IPS-18a (cell line): ENCODE data around the gene TREX2.

Experiments
- H3K27ac ChIP-seq: one replicate; pipeline ENCODE4 v1.5.1; 2013; ENCODE audit warnings: low read length
- H3K27me3 ChIP-seq: one replicate; pipeline ENCODE4 v1.6.1; 2013; ENCODE audit warnings: mild to moderate bottlenecking, low read length; ENCODE audit not compliant: control insufficient read depth, insufficient read depth
- H3K36me3 ChIP-seq: one replicate; pipeline ENCODE4 v1.6.1; 2013; ENCODE audit warnings: low read depth, low read length; ENCODE audit not compliant: control insufficient read depth
- H3K4me1 ChIP-seq: one replicate; pipeline ENCODE4 v1.6.1; 2013; ENCODE audit warnings: low read depth, low read length; ENCODE audit not compliant: control insufficient read depth
- H3K4me3 ChIP-seq: one replicate; pipeline ENCODE4 v1.5.1; 2013; ENCODE audit warnings: low read length
- H3K9ac ChIP-seq: one replicate; pipeline ENCODE4 v1.6.1; 2013; ENCODE audit warnings: mild to moderate bottlenecking, low read length, moderate library complexity
- H3K9me3 ChIP-seq: one replicate; pipeline ENCODE4 v1.6.1; 2013; ENCODE audit warnings: low read depth, low read length; ENCODE audit not compliant: control insufficient read depth

TREX2 gene

DNA sequence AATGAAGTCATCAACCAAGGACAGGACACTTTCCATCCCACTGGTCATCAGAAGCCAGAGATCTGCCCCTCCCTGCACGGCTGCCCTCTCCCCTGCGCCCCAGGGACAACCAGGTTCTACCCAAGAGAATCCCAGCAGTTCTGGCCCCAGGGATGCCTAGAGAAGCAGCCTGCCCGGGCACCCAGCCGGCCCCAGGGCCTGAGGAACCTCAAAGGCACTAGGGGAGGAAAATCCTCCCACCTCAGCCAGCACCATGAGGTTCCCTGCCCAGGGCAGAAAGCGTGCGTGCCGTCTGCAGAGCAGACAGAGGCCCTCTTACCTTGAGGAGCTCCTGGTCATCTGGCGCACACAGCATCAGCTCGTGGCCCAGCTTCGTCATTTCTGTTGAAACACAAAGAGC, 16.4 kb upstream of the TREX2 start:
- Histone ChIP-seq H3K9ac (no peak overlapping the region), H3K36me3 (peaks cover 4% of the 10 kb centered on the region), H3K27ac (no peak overlapping the region), H3K27me3 (no peaks in the 10 kb centered on the region), H3K9me3 (peaks cover 6% of the 10 kb centered on the region), H3K4me3 (no peak overlapping the region), H3K4me1 (no peaks in the 10 kb centered on the region)

DNA sequence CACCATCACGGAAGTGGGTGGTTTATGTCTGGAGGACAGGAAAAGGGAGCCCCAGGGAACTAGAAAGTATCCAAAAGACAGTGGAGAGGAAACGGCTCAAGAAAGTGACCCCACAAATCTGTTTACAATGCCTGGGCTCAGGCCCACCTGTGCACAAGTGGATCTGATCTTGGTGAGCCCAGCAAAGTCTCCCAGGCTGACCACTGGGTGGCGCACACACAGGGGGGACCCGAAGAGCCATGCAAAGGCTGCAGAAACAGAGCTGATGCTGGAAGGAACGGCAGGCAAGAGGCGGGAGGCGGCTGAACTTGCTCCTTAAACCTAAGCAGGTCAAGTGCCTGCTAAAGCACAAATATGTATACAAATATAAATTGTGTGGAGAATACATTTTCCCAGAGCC, 15.0 kb upstream of the TREX2 start:
- no peak overlapping the region for H3K9ac ChIP-seq
- H3K4me3 ChIP-seq = no peak overlapping the region
- H3K9me3 ChIP-seq = peaks cover 6% of the 10 kb centered on the region
- H3K4me1 ChIP-seq = no peaks in the 10 kb centered on the region
- H3K36me3 ChIP-seq = peaks cover 4% of the 10 kb centered on the region
- H3K27me3 ChIP-seq = no peaks in the 10 kb centered on the region
- H3K27ac ChIP-seq = no peak overlapping the region

DNA sequence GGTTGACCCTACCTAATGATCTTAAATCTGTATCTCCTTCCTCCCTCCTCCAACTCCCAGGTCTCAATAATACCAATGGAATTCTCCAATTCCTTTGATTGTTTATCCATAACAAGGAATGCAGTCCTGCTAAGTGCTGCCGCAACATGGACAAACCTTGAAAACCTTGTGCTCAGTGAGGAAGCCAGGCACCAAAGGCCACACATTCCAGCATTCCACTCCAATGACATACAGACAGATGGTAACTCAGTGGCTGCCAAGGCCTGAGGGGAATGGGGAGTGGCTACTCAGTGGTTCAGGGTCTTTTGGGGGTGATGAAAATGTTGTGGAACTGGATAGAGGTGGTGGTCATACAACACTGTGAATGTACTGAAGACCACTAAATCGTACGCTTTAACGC, 14.1 kb upstream of the TREX2 start:
- Histone ChIP-seq H3K9me3 (peaks cover 6% of the 10 kb centered on the region), H3K27ac (no peak overlapping the region), H3K36me3 (peaks cover 4% of the 10 kb centered on the region), H3K4me1 (no peaks in the 10 kb centered on the region), H3K27me3 (no peaks in the 10 kb centered on the region), H3K4me3 (no peak overlapping the region), H3K9ac (no peak overlapping the region)

DNA sequence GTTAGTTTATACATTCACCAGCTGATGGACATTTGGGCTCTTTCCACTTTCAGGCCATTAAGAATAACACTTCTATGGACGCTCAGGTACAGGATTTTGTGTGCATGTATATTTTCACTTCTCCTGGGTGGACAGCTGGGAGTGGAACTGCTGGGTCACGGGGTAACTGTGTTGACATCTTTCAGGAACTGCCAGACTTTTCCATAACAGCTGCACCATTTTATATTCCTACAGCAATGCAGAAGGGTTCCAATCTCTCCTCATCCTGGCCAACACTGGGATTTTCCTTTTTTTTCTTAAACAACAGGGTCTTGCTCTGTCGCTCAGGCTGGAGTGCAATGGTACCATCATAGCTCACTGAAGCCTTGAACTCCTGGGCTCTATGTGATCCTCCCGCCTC, 12.6 kb upstream of the TREX2 start:
- no peaks in the 10 kb centered on the region for H3K4me1 ChIP-seq
- peaks cover 6% of the 10 kb centered on the region for H3K9me3 ChIP-seq
- H3K27me3 ChIP-seq = no peaks in the 10 kb centered on the region
- H3K9ac ChIP-seq = no peak overlapping the region
- H3K4me3 ChIP-seq = no peak overlapping the region
- peaks cover 4% of the 10 kb centered on the region for H3K36me3 ChIP-seq
- no peak overlapping the region for H3K27ac ChIP-seq

DNA sequence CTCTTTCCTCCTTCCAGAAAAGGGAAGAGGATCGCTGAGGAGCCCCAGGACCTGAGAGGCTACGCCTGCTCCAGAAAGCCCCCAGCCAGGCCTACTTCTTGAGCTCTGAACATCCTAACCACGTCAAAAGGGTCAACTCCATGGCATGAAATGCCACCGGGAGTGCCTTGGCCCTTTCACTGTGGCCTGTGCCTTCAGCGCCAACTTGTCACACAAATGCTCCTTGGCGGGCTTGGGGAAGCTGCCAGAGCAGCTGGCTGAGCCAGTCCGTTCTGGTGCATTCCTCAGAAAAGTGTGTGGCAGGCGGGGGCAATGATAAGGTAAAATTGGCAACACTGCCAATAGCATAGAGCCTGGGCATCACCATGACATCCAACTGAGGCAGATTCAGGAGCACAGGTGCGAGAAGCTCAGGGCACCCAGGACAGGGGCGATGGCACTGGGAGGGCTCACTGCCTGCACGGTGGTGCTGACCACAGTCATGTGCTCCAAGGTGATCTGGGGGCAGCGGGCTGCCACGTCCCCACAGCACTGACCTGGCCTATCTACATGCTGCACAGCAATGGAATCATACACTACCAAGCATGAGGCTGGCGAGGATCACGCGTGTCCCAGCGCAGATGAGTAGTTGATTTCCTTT, 12.1 kb upstream of the TREX2 start:
- H3K9ac ChIP-seq = no peak overlapping the region
- no peak overlapping the region for H3K27ac ChIP-seq
- no peaks in the 10 kb centered on the region for H3K4me1 ChIP-seq
- H3K36me3 ChIP-seq = peaks cover 4% of the 10 kb centered on the region
- peaks cover 6% of the 10 kb centered on the region for H3K9me3 ChIP-seq
- H3K27me3 ChIP-seq = no peaks in the 10 kb centered on the region
- no peak overlapping the region for H3K4me3 ChIP-seq

DNA sequence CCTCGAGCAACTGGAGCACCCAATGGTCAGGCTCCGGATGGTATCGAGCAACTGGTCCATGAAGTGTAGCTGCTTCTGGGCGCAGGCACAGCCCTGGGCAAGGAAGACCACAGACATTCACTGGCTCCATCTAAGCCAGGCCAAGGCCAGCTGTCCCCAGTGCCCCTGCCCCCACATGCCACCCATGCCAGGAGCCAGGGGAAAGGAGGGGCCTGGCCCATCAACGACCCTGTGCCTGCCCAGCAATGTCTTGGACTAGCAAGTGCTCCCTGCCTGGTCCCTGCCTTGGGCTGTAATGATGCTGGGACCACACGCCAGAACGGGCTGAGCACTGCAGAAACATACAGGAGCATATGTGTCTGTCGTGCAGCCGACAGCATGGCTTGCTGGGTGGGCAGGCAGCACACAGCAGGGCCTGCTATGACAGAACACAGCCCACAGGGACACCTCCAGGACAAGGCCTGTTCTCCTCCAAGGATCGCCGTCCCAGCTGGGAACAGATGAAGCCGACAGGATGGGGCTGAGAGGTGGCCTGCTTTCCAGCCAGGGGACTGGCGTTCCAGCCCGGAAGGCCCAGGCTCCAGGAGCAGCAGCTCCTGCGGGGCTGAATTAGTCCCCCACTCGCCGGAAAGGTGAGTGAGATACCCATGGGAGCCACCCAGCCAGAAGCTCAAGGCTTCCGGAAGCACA, 11.4 kb upstream of the TREX2 start:
- H3K36me3 ChIP-seq = peaks cover 5% of the 10 kb centered on the region
- H3K4me1 ChIP-seq = no peaks in the 10 kb centered on the region
- peaks cover 7% of the 10 kb centered on the region for H3K9me3 ChIP-seq
- no peak overlapping the region for H3K4me3 ChIP-seq
- no peak overlapping the region for H3K9ac ChIP-seq
- H3K27me3 ChIP-seq = no peaks in the 10 kb centered on the region
- no peak overlapping the region for H3K27ac ChIP-seq

DNA sequence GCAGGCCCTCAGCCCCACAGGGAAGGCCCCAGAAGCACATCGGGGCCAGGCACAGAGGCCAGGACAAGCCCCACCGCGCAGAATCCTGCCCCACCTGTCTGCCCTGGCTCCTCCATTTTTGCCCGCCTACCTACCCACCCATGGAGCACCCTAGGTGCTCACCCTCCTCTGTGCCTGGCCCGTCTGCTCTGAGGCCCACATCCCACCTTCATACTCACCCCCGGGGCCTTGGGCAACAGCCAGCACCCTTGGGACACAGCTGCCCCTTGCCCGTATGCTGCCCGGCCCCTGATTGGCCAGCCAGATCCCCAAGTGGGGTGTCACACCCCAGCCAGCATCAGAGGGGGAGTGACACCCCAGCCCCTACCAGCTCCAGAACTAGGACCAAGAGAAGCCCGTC, 10.8 kb upstream of the TREX2 start:
- H3K9ac ChIP-seq = no peak overlapping the region
- H3K36me3 ChIP-seq = peaks cover 8% of the 10 kb centered on the region
- no peak overlapping the region for H3K4me3 ChIP-seq
- peaks cover 10% of the 10 kb centered on the region for H3K9me3 ChIP-seq
- no peaks in the 10 kb centered on the region for H3K27me3 ChIP-seq
- no peak overlapping the region for H3K27ac ChIP-seq
- no peaks in the 10 kb centered on the region for H3K4me1 ChIP-seq

DNA sequence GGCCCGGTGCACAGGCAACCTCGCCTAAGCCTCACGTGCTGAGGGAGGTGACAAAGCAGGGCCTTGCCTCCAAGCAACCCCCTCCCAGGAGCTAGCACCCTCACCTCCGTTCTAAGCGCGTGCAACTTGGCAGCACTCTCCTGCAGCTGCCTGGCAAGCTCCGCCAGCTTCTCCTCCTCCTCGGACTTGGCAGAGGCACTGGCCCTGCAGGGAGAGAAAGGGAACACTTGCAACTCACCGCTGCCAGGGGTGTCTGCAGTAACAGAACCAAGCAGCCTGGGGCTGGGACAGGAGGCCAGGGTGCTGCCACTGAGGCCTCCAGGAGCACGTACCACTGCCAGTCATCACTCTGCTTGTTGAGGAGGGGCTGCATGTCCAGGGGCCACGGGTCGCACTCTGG, 10.3 kb upstream of the TREX2 start:
- no peaks in the 10 kb centered on the region for H3K27me3 ChIP-seq

DNA sequence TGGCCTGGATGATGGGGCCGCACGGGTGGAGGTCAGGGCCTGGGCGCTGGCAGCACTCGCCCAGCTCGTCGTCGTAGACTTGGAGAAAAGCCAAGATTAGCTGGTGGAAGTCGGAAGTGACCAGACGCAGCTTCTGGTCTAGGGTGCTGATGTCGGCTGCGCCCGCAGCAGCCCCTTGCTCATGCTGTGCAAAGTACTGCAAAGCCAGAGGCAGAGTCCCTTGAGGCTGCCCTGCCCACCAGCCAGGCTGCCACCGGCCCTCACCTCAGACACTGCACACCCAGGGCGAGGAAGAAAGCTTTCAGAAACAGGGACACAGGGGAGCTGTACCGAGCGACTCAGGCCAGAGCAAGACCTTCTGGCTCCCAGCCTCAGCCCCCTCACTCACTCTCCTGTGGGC, 9.7 kb upstream of the TREX2 start:
- no peak overlapping the region for H3K4me3 ChIP-seq
- H3K9me3 ChIP-seq = peaks cover 9% of the 10 kb centered on the region

More for the DNA sequence above, 10.3 kb upstream of the TREX2 start:
- Histone ChIP-seq H3K36me3 (peaks cover 8% of the 10 kb centered on the region), H3K9ac (no peak overlapping the region), H3K27ac (no peak overlapping the region), H3K4me1 (no peaks in the 10 kb centered on the region), H3K4me3 (no peak overlapping the region), H3K9me3 (peaks cover 9% of the 10 kb centered on the region)

DNA sequence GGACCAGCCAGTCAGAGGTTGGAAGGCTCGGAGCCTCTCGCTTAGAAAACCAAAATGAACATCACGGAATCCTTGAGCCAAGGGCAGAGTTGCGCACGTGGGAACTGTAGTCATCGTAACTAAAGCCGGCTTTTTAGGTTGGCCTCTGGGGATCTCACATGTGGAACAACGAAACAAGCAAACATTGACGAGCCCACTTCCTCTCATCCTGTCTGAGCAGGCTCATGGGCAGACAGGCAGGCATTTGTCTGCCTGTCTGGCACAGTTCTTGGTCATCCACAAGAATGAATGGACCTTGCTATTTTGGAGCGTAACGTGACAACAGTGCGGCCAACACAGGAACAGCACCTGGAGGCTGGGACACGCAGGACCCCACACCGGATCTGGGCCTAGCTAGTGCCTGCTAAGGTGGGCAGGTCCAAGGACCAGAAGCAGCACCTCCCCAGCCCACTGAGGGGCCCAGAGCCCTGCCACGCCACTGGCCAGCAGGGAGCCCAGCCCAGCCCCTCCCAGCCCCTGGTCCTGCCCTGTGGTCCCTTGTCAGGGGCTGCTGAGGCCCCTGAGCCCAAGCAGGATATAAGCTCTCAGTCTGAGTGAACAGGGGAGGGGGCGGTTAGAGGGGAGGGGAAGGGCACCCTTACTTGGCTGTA, 9.2 kb upstream of the TREX2 start:
- H3K36me3 ChIP-seq = peaks cover 6% of the 10 kb centered on the region
- H3K27me3 ChIP-seq = no peaks in the 10 kb centered on the region
- H3K4me3 ChIP-seq = no peak overlapping the region
- H3K9ac ChIP-seq = no peak overlapping the region
- H3K9me3 ChIP-seq = peaks cover 9% of the 10 kb centered on the region
- no peak overlapping the region for H3K27ac ChIP-seq
- no peaks in the 10 kb centered on the region for H3K4me1 ChIP-seq

More for the DNA sequence above, 9.7 kb upstream of the TREX2 start:
- Histone ChIP-seq H3K9ac (no peak overlapping the region), H3K27ac (no peak overlapping the region), H3K27me3 (no peaks in the 10 kb centered on the region), H3K4me1 (no peaks in the 10 kb centered on the region), H3K36me3 (peaks cover 8% of the 10 kb centered on the region)

DNA sequence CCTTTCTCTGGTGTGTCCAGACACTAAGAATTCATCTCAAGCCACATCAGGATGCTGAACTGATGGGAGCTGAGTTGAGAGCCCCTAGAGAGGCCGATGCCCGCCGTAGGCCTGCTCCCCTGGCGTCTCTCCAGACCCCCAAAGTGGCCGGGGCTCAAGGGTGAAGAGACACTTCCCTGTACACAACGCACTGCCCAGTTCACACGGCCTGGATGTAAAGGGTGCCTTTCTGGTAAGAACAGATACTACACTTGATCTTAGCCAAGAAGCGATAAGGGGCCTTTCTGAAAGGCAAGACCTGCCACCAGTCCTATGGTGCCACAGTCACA, 5.1 kb upstream of the TREX2 start:
- H3K27me3 ChIP-seq = no peaks in the 10 kb centered on the region
- H3K4me1 ChIP-seq = no peaks in the 10 kb centered on the region
- peaks cover 9% of the 10 kb centered on the region for H3K9me3 ChIP-seq
- no peak overlapping the region for H3K27ac ChIP-seq
- H3K9ac ChIP-seq = no peak overlapping the region
- no peak overlapping the region for H3K4me3 ChIP-seq
- H3K36me3 ChIP-seq = peaks cover 4% of the 10 kb centered on the region
